Stimulated activated naive CD8-positive, alpha-beta T cell treated with anti-CD3 and anti-CD28 coated beads, Interleukin-15, amount 100 ng/mL, for 72 hours (primary cell): Measurements from ENCODE around the gene ZFHX3.

Source experiments
- ATAC-seq: fragments of 150-1000 bp; cut with Tn5 transposase; 2 replicates; pipeline ENCODE4 v1.10.0; 2021; ENCODE audit warnings: mild to moderate bottlenecking, moderate library complexity
- DNase-seq, 2 donors: peaks; one replicate each; pipeline ENCODE4 v3.0.0; 2021 to 2022
- H3K27ac Mint-ChIP-seq, 2 donors: one replicate each; pipeline ENCODE4 v1.8.0; 2022; ENCODE audit warnings: mild to moderate bottlenecking in 2 of 2, mixed read lengths in 2 of 2, moderate library complexity in 2 of 2
- H3K27me3 Mint-ChIP-seq: one replicate; pipeline ENCODE4 v1.8.0; 2022; ENCODE audit warnings: mixed read lengths
- H3K4me1 Mint-ChIP-seq: one replicate; pipeline ENCODE4 v1.8.0; 2022; ENCODE audit warnings: mild to moderate bottlenecking, mixed read lengths
- H3K4me3 Mint-ChIP-seq, 2 donors: one replicate each; pipeline ENCODE4 v1.8.0; 2022; ENCODE audit warnings: mild to moderate bottlenecking in 2 of 2, mixed read lengths in 2 of 2, moderate library complexity in 1 of 2
- H3K9me3 Mint-ChIP-seq, 2 donors: one replicate each; pipeline ENCODE4 v1.8.0; 2022; ENCODE audit warnings: mixed read lengths in 2 of 2

The ZFHX3 gene

GRCh38 chr16:72886346-72886974 is 161.5 kb downstream of the ZFHX3 start:
- Mint-ChIP-seq H3K4me1 (no peaks in the 10 kb centered on the region), H3K27me3 (no peaks in the 10 kb centered on the region), H3K9me3 (peaks cover 0 to 13% of the 10 kb centered on the region in 2 donors), H3K27ac (no peak overlapping the region), H3K4me3 (no peak overlapping the region)
- no peak for ATAC-seq
- DNase-seq: no peak

- Mint-ChIP-seq H3K9me3 (peaks cover 0 to under 1% of the 10 kb centered on the region in 2 donors), H3K4me1 (no peaks in the 10 kb centered on the region), H3K27ac (peak overlapping the region in 1 of 2 donors; percentile 15), H3K27me3 (no peaks in the 10 kb centered on the region), H3K4me3 (no peak overlapping the region)
- DNase-seq (no peak), ATAC-seq (no peak)
Observed at GRCh38 chr16:72884573-72884972, 163.4 kb downstream of the ZFHX3 start.

- DNase-seq (no peak), ATAC-seq (no peak)
- no peaks in the 10 kb centered on the region for H3K27me3 Mint-ChIP-seq
- H3K4me1 Mint-ChIP-seq: no peaks in the 10 kb centered on the region
- no peak overlapping the region for H3K4me3 Mint-ChIP-seq
- H3K9me3 Mint-ChIP-seq: no peaks in the 10 kb centered on the region
- H3K27ac Mint-ChIP-seq: peak overlapping the region in 1 of 2 donors; percentile 15
Observed at GRCh38 chr16:72884037-72884436, 163.9 kb downstream of the ZFHX3 start.

DNA sequence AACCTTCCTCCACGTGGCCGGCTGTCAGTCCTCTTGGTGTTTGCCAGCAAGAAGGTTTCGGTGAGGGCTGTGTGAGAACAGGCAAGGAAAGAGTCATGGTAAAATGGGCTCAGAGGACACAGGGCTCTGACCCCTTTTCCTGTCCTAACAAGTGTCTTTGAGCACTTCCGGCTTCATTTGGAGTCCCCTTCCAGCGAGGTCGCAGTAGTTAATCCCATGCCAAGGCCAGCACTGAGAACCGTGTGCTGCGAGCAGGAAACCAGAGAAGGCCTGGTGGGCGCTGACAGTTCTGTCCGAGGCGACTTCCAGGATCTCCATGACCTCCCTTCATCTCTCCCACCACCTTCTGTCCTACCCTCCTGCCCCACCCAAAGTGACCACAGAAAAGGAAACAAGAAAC is 168.1 kb downstream of the ZFHX3 start:
- DNase-seq: no peak
- H3K9me3 Mint-ChIP-seq: no peaks in the 10 kb centered on the region
- no peak overlapping the region for H3K27ac Mint-ChIP-seq
- ATAC-seq: no peak
- H3K4me3 Mint-ChIP-seq: no peak overlapping the region
- H3K4me1 Mint-ChIP-seq: peaks cover 20% of the 10 kb centered on the region
- H3K27me3 Mint-ChIP-seq: peaks cover 24% of the 10 kb centered on the region

GRCh38 chr16:72878301-72879269 is 169.3 kb downstream of the ZFHX3 start:
- Mint-ChIP-seq H3K27me3 (peaks cover 25% of the 10 kb centered on the region), H3K4me3 (no peak overlapping the region), H3K4me1 (peaks cover 20% of the 10 kb centered on the region), H3K9me3 (no peaks in the 10 kb centered on the region), H3K27ac (no peak overlapping the region)
- no peak for ATAC-seq
- DNase-seq: no peak

GRCh38 chr16:72877374-72878028 is 170.4 kb downstream of the ZFHX3 start:
- Mint-ChIP-seq H3K9me3 (no peaks in the 10 kb centered on the region), H3K4me1 (peaks cover 20% of the 10 kb centered on the region), H3K4me3 (no peak overlapping the region), H3K27ac (no peak overlapping the region), H3K27me3 (peaks cover 25% of the 10 kb centered on the region)
- ATAC-seq (no peak), DNase-seq (no peak)

GRCh38 chr16:72876981-72877373 is 171.0 kb downstream of the ZFHX3 start:
- H3K27ac Mint-ChIP-seq: peak overlapping the region in 1 of 2 donors; percentile 59
- no peak for DNase-seq

DNA sequence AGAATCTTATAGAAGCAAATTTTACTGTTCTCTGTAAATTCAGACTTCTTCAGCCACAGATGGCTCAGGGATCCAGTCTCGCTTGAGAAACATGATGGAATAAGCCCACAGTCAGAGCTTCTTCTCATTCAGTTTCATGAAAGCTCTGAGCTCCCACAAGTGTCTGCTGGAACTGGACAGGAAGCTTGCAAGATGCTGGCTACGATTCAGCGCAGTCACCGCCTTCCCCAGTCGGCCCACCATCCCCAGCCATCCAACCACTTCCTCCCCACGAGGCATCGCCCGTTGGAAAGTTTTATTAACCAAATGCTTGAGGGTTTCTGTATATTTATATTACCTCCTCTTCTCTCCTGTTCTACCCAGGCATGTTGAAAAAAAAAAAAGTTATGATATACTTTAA is 171.7 kb downstream of the ZFHX3 start:
- no peak overlapping the region for H3K27ac Mint-ChIP-seq
- H3K27me3 Mint-ChIP-seq: peaks cover 25% of the 10 kb centered on the region
- no peak overlapping the region for H3K4me3 Mint-ChIP-seq
- no peaks in the 10 kb centered on the region for H3K9me3 Mint-ChIP-seq
- peaks cover 20% of the 10 kb centered on the region for H3K4me1 Mint-ChIP-seq
- DNase-seq (peak; percentile 2 to 18), ATAC-seq (peak; percentile 78)

More at GRCh38 chr16:72876981-72877373, 171.0 kb downstream of the ZFHX3 start:
- H3K27me3 Mint-ChIP-seq: peaks cover 25% of the 10 kb centered on the region
- H3K9me3 Mint-ChIP-seq: no peaks in the 10 kb centered on the region
- no peak for ATAC-seq
- peaks cover 20% of the 10 kb centered on the region for H3K4me1 Mint-ChIP-seq
- H3K4me3 Mint-ChIP-seq: no peak overlapping the region

DNA sequence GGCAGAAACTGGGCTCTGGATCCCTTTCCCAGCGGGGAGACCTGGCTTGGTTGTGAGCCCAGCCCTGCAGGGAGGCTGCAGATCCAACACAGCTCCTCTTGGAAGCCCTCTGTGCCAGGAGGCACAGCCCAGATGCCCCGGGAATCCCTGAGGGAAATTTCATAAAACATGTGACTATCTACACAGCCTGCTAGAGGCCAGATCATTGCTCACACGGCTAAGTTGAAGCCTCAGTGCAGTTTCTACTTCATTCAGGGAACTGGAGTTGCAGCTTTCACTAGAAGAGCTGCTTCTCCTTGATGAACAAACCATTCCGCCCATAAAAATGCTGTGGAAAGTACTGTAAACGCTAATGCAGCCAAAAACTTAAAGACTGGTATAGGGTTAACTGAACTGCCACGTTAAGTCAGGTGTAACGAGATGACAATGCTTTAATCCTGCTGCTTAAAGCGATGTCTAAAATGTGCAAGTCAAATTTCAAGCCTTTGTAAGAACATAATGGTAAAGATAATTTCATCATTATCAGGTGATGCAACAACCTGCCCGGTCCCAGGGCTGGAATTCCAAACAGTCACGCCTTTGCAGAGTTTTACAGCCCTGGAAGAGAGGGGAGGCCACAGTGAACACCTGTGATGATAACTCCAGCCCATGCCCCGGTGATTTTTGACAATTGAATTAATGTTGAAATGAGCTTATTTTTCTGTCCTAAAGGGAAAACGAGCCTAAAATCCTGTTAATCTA is 172.5 kb downstream of the ZFHX3 start:
- H3K4me3 Mint-ChIP-seq: no peak overlapping the region
- peaks cover 20% of the 10 kb centered on the region for H3K4me1 Mint-ChIP-seq
- ATAC-seq (no peak), DNase-seq (no peak)
- peaks cover 25% of the 10 kb centered on the region for H3K27me3 Mint-ChIP-seq
- no peak overlapping the region for H3K27ac Mint-ChIP-seq
- no peaks in the 10 kb centered on the region for H3K9me3 Mint-ChIP-seq

- Mint-ChIP-seq H3K4me1 (peaks cover 20% of the 10 kb centered on the region), H3K9me3 (no peaks in the 10 kb centered on the region), H3K27ac (no peak overlapping the region), H3K4me3 (no peak overlapping the region), H3K27me3 (peaks cover 25% of the 10 kb centered on the region)
- no peak for DNase-seq
- no peak for ATAC-seq
Observed at GRCh38 chr16:72873853-72874252, 174.1 kb downstream of the ZFHX3 start.

- Mint-ChIP-seq H3K9me3 (no peaks in the 10 kb centered on the region), H3K27ac (no peak overlapping the region), H3K27me3 (peaks cover 24% of the 10 kb centered on the region), H3K4me3 (no peak overlapping the region), H3K4me1 (peaks cover 20% of the 10 kb centered on the region)
- ATAC-seq (no peak), DNase-seq (no peak)
Observed at GRCh38 chr16:72873044-72873443, 174.9 kb downstream of the ZFHX3 start.

- Mint-ChIP-seq H3K4me1 (no peaks in the 10 kb centered on the region), H3K9me3 (no peaks in the 10 kb centered on the region), H3K4me3 (no peak overlapping the region), H3K27ac (no peak overlapping the region), H3K27me3 (peaks cover 5% of the 10 kb centered on the region)
- DNase-seq (no peak), ATAC-seq (no peak)
Observed at GRCh38 chr16:72865835-72866234, 182.1 kb downstream of the ZFHX3 start.

- H3K27me3 Mint-ChIP-seq: peaks cover 8% of the 10 kb centered on the region
- no peaks in the 10 kb centered on the region for H3K9me3 Mint-ChIP-seq
- no peak overlapping the region for H3K4me3 Mint-ChIP-seq
- DNase-seq (no peak), ATAC-seq (no peak)
- H3K27ac Mint-ChIP-seq: no peak overlapping the region
- no peaks in the 10 kb centered on the region for H3K4me1 Mint-ChIP-seq
Observed at GRCh38 chr16:72865258-72865657, 182.7 kb downstream of the ZFHX3 start.

DNA sequence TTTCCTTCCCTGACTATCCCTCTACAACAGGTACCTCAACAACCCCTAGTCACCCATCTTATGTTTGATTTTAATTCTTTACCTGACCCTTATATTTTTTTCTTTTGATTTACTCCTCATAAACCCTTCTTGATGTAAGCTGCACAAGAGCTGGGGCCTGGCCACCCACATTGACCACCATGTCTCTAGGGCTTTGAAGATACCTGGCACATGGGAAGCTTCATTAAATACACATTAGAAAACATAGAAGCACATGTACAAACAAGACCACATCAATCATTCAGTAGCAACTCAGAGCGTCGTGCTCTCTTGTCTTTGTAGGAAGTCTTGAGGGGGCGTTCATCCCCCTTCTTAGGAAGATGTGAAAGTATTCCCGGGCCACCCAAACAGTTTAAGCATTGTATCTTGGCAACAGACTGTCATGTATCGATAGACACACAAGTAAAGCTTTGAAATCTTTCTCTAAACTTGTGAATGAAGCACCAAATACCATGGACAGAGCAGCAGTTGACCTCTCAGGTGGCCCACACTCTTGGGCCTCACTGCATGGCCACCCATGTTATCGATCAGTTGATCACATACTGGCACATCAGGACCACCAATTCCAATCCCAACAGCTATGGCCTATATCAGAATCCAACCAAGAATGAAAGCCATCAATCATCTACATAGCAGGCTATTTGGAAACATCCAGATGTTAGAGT is 183.6 kb downstream of the ZFHX3 start:
- Mint-ChIP-seq H3K9me3 (no peaks in the 10 kb centered on the region), H3K4me1 (no peaks in the 10 kb centered on the region), H3K27ac (no peak overlapping the region), H3K27me3 (peaks cover 8% of the 10 kb centered on the region), H3K4me3 (no peak overlapping the region)
- no peak for DNase-seq
- no peak for ATAC-seq

- ATAC-seq (no peak), DNase-seq (no peak)
- H3K27ac Mint-ChIP-seq: no peak overlapping the region
- H3K4me1 Mint-ChIP-seq: no peaks in the 10 kb centered on the region
- H3K27me3 Mint-ChIP-seq: peaks cover 8% of the 10 kb centered on the region
- H3K9me3 Mint-ChIP-seq: no peaks in the 10 kb centered on the region
- no peak overlapping the region for H3K4me3 Mint-ChIP-seq
Observed at GRCh38 chr16:72862090-72862489, 185.8 kb downstream of the ZFHX3 start.
